Right kidney (tissue), 1 donor: ENCODE measurements around the gene BCAS3.

Experiments used
- DNase-seq: peaks from one replicate; pipeline ENCODE4 v3.0.0-alpha.2; 2016

The BCAS3 gene

GRCh38 chr17:61368049-61368831 lies 690.6 kb downstream of the BCAS3 start:
- no peak for DNase-seq

DNA sequence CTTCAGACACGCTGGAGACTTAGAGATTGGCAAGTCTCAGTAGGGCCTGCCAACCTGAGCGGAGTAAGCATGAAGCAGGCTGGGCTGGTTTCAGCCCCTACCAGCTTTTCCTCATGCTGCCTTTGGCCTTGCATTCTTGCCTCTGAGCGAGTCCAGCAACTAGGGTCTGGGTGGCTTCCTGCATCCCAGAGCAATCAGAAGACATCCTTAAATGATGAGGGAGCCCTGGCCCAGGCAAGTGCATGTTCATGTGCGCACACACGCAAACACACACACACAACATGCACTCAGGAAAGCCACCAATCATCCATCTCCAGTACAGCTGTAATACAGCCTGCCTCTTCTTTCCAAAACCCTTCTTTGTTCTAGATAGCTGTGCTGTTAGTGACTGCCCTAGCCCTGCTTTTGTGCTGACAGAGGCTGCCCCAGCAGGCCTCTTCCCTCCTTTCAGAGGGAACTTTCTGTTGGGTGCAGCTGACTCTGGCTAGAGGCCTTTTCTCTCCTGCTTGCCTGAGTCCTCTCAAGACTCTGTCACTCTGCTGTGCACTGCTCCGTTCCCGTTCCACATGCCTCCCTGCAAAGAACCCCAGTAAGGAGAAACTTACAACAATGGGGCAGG lies 691.3 kb downstream of the BCAS3 start:
- DNase-seq: no peak

DNA sequence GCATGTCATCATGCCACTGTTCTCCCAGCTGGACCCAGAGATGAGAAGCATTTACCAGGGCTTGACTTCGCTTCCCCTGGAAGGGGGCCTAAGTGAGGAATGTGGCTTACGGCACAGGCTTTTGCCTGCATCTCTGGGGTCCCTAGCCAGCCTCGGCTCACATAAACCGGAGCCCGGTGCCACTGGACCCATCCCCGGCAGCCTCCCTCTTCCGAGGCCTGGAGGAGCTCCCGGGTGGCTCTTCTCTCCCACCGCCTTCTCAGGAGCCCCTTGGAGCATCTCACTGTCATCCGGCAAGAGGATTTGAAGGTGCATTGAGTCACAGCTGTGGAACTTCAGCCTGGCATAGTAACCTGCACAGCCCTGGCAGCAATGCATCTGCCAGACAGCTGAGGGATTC lies 692.1 kb downstream of the BCAS3 start:
- DNase-seq: no peak

DNA sequence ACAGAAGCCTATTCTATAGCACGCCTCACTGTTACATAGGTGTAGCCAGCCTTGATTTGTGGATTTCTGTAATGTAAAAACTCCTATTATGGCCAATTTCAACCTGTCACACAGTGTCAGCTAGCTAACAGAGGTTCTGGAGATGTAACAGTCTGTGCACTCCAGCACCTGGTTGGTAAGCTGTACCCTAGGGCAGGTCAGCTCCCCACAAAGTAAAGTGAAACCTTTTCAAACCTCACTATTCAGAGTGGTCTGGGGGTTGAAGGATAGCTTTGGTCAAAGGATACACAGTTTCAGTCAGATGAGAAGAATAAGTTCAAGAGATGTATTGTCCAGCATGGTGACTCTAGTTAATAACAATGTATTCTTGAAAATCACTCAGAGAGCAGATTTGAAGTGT lies 693.5 kb downstream of the BCAS3 start:
- DNase-seq: no peak

DNA sequence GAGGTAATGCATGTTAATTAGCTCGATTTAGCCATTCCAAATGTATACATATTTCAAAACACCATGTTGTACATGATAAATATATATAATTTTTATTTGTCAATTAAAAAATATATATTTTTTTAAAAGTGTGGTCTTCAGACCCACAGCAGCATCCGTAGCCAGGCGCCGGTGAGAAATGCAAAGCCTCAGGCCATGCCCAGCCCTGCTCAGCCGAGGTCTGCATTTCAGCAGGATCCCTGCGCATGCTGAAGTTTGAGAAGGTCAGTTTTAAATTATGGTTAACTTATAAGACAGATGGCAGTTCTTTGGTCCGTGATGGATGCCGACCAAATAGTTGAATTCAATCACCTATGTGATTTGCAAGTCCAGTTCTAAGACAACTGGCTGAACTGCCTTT lies 694.0 kb downstream of the BCAS3 start:
- no peak for DNase-seq

DNA sequence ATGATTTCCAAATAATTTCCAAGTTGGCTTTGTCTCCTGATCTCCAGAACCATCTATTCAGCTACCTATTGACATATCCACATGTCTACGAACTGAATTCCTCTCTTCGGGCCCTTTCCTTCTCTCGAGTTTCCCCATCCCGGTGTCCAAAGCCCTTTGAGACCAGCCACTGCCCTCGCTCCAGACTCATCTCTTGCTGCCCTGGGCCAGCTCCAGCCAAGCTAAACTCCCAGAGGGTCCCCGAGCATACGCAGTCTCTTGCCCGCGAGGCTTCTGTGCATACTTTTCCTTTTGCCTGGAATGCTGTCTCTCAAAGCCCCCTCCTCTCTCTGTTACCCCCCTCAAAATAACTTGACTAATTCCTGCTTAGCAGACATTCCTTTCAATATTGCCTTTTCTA lies 694.8 kb downstream of the BCAS3 start:
- no peak for DNase-seq

DNA sequence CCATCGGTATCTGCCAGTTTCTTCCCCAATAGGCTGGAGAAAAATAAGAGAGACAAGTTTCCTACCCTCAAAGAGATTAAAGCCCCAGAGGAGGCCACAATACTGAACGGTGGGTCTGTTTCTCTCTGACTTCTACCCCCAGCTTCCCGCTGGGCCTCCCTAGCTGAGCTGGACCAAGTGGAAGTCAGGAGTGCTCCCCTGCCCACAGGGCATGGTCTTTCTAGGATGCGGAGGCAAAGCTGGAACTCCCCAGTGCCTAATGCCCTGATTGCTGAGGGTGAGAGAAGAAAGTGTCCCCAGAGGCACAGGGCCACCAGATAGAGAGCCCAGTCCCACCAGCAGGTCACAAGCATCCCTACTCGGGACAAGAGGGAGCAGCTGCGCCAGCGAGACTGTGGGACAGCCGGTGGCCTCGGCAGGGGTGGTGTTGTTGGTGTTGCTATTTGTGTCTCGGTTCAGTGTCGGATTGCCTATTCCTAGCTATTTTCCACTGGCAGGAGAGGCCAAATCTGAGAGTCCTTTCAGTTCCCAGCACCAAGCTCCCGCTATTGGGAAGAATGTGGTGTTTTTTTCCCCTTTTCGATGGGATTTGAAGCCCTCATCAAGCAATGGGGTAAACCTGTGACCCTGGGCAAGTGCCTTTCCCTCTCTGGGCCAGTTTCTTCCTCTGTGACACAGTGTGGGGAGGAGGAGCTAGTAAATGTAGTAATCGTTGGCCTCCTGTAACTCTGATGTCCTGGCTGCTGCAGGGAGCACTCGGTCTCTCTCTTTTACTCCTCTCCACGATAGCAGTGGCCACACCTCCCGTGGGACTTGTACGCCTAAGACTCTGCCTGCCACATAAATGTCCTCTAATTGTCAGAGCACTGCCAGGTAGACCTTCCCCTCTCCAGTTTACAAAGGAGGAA lies 699.5 kb downstream of the BCAS3 start:
- DNase-seq: no peak

GRCh38 chr17:61378658-61379456 lies 701.2 kb downstream of the BCAS3 start:
- no peak for DNase-seq

- no peak for DNase-seq
Observed at GRCh38 chr17:61379457-61380216, 702.0 kb downstream of the BCAS3 start.

GRCh38 chr17:61380217-61380835 lies 702.7 kb downstream of the BCAS3 start:
- DNase-seq: no peak

DNA sequence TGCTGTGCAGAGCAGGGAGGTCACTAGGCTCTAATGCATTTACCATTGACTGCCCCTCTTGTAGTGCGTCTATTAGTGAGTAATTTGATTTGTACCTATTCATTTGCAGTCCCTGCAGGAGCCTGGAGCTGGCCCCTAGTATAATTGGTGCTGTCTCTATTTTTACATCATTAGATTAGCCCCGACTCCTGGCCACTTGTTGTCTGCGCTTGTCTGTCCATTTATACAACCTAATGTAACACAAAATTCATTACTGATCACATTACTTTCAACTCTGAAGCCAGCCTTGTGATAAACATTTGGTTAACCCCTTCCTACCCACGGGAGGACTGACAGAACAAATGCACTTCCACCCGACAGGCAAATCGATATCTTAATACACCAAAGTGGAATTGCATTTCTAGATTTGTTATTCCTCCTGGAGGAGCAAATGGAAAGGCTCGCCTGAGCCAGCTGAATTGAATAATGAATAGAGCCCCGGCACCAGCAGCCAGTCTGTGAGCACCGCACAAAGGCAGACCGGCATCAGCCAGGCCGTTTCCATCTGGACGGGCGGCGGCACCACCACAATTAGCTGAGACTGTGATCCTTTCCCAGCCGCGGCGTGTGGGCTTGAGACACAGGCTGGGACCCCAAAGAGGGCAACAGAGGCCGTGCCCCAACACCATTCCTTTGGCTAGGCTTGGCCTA lies 703.3 kb downstream of the BCAS3 start:
- no peak for DNase-seq

GRCh38 chr17:61381537-61381936 lies 703.9 kb downstream of the BCAS3 start:
- no peak for DNase-seq

DNA sequence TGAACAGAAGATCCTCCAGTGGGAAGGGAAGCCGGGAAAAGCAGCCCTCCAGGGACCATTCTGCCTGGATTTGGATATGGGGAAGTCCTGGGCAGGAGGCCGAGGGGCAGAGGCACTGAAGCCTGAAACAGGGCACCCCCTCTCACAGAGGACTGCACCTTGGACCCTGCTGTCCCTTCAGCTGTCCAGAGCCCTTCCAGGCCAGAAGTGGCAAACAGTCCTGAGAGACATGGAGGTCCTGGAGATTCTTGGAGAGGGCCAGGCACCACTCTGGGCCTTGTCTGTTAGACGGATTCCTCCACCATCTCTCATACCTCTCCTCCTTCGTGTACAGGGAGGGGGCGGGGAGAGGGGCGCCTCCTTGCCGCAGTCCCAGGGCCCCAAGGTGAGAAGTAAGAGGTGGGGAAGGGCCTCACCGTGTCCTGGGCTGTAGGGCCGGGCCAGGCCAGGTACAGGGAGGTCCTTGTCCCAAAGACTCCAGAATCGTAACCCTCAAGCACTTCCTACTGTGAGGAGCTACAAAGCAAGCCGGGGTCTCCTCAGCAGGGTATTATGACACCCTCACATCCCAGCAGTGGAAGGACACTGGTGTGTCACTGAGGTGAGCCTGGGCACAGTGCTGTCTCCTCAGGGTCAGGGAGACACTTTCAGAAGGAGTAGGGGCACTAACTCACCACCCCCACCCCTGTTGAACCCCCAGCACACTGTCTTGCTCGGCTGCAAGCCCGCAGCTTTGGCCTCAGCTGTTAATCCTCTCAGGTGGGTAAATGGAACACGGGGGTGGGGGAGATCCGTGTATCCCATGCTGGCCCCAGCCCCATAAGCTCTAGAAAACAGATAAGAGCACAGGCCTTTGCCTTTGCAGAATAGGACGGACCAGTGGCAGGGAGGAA lies 705.4 kb downstream of the BCAS3 start:
- DNase-seq: no peak

- no peak for DNase-seq
Observed at GRCh38 chr17:61383689-61384201, 706.1 kb downstream of the BCAS3 start.

- DNase-seq: no peak
Observed at GRCh38 chr17:61384354-61384691, 706.7 kb downstream of the BCAS3 start.

DNA sequence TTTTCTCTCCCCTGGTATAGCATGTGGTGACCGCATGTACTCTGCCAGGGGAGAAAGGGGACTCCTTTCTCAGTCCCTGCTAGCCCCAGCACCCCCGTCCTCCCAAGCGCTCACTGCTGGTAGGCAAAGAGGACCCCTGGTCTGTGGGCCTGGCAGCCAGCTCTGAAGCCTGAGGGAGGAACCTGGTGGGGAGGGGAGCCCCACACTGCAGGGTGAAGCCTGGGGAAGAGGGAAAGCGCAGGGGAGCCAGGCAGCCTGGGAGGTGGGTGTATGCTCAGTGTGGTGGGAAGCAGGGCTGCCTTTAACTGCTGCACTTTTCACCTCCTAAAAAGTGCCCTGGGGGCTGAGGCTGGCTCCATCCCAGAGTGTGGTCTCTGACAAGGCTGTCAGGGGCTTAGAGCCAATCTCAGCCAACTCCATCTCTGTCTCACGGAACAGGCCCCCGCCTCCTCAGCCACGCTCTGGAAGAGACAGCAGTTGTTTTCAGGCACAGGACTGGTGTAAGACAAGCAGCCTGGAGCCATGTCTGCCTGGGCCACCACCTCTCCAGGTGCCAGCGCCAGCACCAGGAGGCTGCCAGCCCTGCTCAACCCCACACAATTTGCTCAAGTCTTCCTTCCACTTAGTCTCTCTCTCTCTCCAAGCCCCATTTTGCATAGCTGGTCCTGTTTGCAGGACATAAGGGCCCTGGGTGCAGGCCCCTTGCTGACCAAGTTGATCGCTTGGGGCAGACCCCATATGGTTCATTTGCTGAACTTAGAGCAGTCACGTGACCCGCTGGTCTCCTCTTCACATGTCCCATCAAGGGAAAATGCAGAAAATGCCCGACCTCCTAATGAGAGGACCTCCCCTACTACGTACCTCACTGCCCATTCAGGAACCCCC lies 707.3 kb downstream of the BCAS3 start:
- DNase-seq: no peak

- no peak for DNase-seq
Observed at GRCh38 chr17:61385577-61386236, 708.1 kb downstream of the BCAS3 start.

GRCh38 chr17:61386251-61386650 lies 708.6 kb downstream of the BCAS3 start:
- no peak for DNase-seq
